Calu3 (cell line): ENCODE measurements around the gene FCHSD2. TPM values are rescaled to one million over a fixed set of nuclear protein-coding genes. Genes with fewer than 3 reads are reported as not detected.

Experiments used
- BruUV-seq: library from RNA; stranded (reverse); fragments of 400-500 nt; replicated peaks from 2 replicates; lab custom pipeline; 2021; lab: Mats Ljungman, UMichigan
- CTCF ChIA-PET: fragments of 300-600 bp; sonication (Branson Sonifier 250); formaldehyde crosslinking; loops from one replicate; lab custom pipeline; 2022; ENCODE audit warnings: antibody characterized with exemption; lab: Charles Lee
- DNase-seq: peaks from one replicate; pipeline ENCODE4 v3.0.0; 2022
- H3K27ac Mint-ChIP-seq: one replicate; pipeline ENCODE4 v1.8.0; 2022; ENCODE audit warnings: mixed read lengths; ENCODE audit not compliant: unreplicated experiment
- H3K27me3 Mint-ChIP-seq: one replicate; pipeline ENCODE4 v1.8.0; 2022; ENCODE audit warnings: mixed read lengths; ENCODE audit not compliant: unreplicated experiment
- H3K36me3 Mint-ChIP-seq: one replicate; pipeline ENCODE4 v1.8.0; 2022; ENCODE audit warnings: mild to moderate bottlenecking, moderate library complexity, mixed read lengths; ENCODE audit not compliant: insufficient read depth, unreplicated experiment
- H3K4me1 Mint-ChIP-seq: one replicate; pipeline ENCODE4 v1.8.0; 2022; ENCODE audit warnings: mild to moderate bottlenecking, low read depth, mixed read lengths; ENCODE audit not compliant: unreplicated experiment
- H3K4me3 Mint-ChIP-seq: one replicate; pipeline ENCODE4 v1.8.0; 2022; ENCODE audit warnings: mild to moderate bottlenecking, low read depth, moderate library complexity, mixed read lengths; ENCODE audit not compliant: unreplicated experiment
- H3K9me3 Mint-ChIP-seq: one replicate; pipeline ENCODE4 v1.8.0; 2022; ENCODE audit warnings: low read depth, mixed read lengths; ENCODE audit not compliant: unreplicated experiment
- intact Hi-C: fragments of 100-400 bp; cut with micrococcal nuclease; formaldehyde crosslinking; loops from one replicate; pipeline ENCODE4 v1.10.0; 2022; ENCODE audit not compliant: unreplicated experiment
- total RNA-seq: library from RNA; stranded (reverse); gene quantifications from 2 replicates; pipeline ENCODE4 v1.2.3, GENCODE V29; 2022
- TF ChIP-seq, protein P1 (sequence below): fragments of 200-600 bp; IDR thresholded peaks from one replicate; pipeline ENCODE4 v1.8.0; 2022; ENCODE audit warnings: antibody characterized with exemption; ENCODE audit not compliant: unreplicated experiment

Gene FCHSD2
- total RNA-seq, 1 experiment from 2014 or later: 16.2 TPM

DNA sequence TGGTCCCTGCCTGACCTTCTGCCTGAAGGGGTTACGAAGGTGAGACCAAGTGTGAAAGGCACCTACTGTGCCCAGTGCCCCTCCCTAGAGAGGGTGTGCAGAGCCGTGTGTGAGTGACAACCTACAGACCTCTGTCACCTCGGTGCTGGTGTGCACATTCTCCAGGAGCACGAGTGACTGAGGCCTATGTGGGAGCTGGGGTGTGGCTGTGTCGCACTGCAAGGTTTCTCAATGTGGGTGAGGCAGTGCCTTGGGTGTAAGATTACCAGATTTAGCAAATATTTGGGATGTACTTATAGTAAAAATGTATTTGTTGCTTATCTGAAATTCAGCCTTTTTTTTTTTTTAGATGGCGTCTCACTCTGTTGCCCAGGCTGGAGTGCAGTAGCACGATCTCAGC, 353.9 kb downstream of the FCHSD2 start:
- no TSS peak for BruUV-seq
- CTCF ChIA-PET: no interaction called here
- intact Hi-C loops: no loop called here
- TF ChIP-seq, protein P1, sequence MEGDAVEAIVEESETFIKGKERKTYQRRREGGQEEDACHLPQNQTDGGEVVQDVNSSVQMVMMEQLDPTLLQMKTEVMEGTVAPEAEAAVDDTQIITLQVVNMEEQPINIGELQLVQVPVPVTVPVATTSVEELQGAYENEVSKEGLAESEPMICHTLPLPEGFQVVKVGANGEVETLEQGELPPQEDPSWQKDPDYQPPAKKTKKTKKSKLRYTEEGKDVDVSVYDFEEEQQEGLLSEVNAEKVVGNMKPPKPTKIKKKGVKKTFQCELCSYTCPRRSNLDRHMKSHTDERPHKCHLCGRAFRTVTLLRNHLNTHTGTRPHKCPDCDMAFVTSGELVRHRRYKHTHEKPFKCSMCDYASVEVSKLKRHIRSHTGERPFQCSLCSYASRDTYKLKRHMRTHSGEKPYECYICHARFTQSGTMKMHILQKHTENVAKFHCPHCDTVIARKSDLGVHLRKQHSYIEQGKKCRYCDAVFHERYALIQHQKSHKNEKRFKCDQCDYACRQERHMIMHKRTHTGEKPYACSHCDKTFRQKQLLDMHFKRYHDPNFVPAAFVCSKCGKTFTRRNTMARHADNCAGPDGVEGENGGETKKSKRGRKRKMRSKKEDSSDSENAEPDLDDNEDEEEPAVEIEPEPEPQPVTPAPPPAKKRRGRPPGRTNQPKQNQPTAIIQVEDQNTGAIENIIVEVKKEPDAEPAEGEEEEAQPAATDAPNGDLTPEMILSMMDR: no peak
- no peak for DNase-seq
- H3K4me3 Mint-ChIP-seq: no peak overlapping the region
- H3K4me1 Mint-ChIP-seq: peaks cover 10% of the 10 kb centered on the region
- H3K27ac Mint-ChIP-seq: no peak overlapping the region
- no peaks in the 10 kb centered on the region for H3K9me3 Mint-ChIP-seq
- no peaks in the 10 kb centered on the region for H3K27me3 Mint-ChIP-seq
- no peaks in the 10 kb centered on the region for H3K36me3 Mint-ChIP-seq

DNA sequence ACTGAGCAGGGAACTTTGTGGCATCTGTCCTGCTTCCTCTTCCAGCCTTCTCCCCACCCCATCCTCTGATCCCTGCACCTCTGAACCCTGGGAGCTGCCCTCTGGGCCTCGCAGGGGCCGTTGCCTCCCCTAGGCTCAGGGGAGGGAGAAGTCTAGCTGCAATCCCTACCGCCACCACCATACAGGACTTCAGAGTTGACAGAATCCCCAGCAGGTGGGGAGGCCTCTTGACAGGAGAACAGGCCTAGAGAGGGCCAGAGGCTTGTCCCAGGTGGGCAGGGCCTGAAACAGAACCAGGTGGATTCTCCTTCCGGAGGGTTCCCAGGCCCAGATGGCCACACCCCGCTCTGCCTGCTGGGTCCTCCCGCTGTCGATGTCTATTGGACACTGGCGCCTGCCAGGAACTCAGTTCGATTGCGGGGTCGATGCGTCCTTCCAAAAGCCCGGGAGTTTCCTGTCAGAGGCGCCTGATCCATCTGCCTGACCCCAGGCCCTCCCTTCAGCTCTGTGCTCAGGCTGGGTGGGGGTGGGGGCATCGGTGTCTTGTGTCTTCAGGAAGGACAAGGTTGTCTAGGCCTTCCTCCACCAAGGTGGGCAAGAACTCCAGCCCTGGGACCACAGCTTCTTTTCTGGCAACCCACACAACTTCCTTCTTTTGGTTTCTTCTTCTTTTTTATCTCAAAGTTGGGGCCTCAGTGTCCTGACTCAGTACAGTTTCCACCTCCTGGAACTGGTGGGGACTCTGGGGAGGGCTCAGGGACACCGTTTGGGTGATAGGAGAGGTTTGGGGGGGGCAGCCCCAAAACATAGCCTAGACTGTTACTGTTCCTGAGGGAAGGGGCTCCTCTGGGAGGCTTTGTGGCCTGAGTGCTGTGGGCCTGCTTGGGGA, 354.7 kb downstream of the FCHSD2 start:
- TF ChIP-seq, protein P1: no peak
- H3K4me1 Mint-ChIP-seq: peaks cover 6% of the 10 kb centered on the region
- BruUV-seq: no TSS peak
- no peaks in the 10 kb centered on the region for H3K27me3 Mint-ChIP-seq
- no peak overlapping the region for H3K4me3 Mint-ChIP-seq
- no peaks in the 10 kb centered on the region for H3K9me3 Mint-ChIP-seq
- no peak for DNase-seq
- no peak overlapping the region for H3K27ac Mint-ChIP-seq
- CTCF ChIA-PET: no interaction called here
- intact Hi-C loops: no loop called here
- peaks cover 4% of the 10 kb centered on the region for H3K36me3 Mint-ChIP-seq

Other genes starting within 250 kb of the FCHSD2 start
- gene P2RY2, start 76.0 kb upstream of the FCHSD2 start, total RNA-seq: 1.6 and 2.3 TPM in 2 replicates
- gene P2RY6, start 130.0 kb upstream of the FCHSD2 start, total RNA-seq: 0.42 TPM in 1 of 2 replicates, not detected in the other
- 22.0 and 22.3 TPM in 2 replicates for gene ARHGEF17, start 166.0 kb upstream of the FCHSD2 start, total RNA-seq
- gene RELT, start 234.1 kb upstream of the FCHSD2 start, total RNA-seq: 11.8 and 12.2 TPM in 2 replicates